Endothelial cell (in vitro differentiated cells): ENCODE data around the gene COG4. TPM values are rescaled to one million over a fixed set of nuclear protein-coding genes. Genes with fewer than 3 reads are reported as not detected.

Source experiments
- DNase-seq: peaks from one replicate; pipeline ENCODE4 v3.0.0; 2021; ENCODE audit warnings: low spot score
- H3K27ac Mint-ChIP-seq: one replicate; pipeline ENCODE4 v1.8.0; 2021; ENCODE audit warnings: mixed read lengths, inconsistent platforms; ENCODE audit not compliant: unreplicated experiment
- H3K27me3 Mint-ChIP-seq: one replicate; pipeline ENCODE4 v1.8.0; 2021; ENCODE audit warnings: mild to moderate bottlenecking, moderate library complexity, mixed read lengths, inconsistent platforms; ENCODE audit not compliant: unreplicated experiment
- H3K36me3 Mint-ChIP-seq: one replicate; pipeline ENCODE4 v1.8.0; 2021; ENCODE audit warnings: mild to moderate bottlenecking, low read depth, mixed read lengths, inconsistent platforms; ENCODE audit not compliant: unreplicated experiment
- H3K4me1 Mint-ChIP-seq: one replicate; pipeline ENCODE4 v1.8.0; 2021; ENCODE audit warnings: mild to moderate bottlenecking, mixed read lengths, inconsistent platforms; ENCODE audit not compliant: unreplicated experiment
- H3K4me3 Mint-ChIP-seq: one replicate; pipeline ENCODE4 v1.8.0; 2021; ENCODE audit warnings: mild to moderate bottlenecking, mixed read lengths, inconsistent platforms; ENCODE audit not compliant: unreplicated experiment
- H3K9me3 Mint-ChIP-seq: one replicate; pipeline ENCODE4 v1.8.0; 2021; ENCODE audit warnings: mixed read lengths, inconsistent platforms; ENCODE audit not compliant: unreplicated experiment
- total RNA-seq: library from RNA; stranded (reverse); fragmentation: NEBNext Ultra II Directional; extraction: Animal tissue kit (Norgen Biotek cat#: 25700); gene quantifications from one replicate; pipeline ENCODE4 v1.2.1, GENCODE V29; 2021; ENCODE audit not compliant: unreplicated experiment
- TF ChIP-seq, protein P1 (sequence below): fragments of 200-600 bp; sonication (generic); IDR thresholded peaks from one replicate; pipeline ENCODE4 v1.5.0; 2021; ENCODE audit warnings: antibody characterized with exemption; ENCODE audit not compliant: unreplicated experiment

The COG4 gene
- total RNA-seq, 1 donor from 2014 or later: 64.1 TPM

DNA sequence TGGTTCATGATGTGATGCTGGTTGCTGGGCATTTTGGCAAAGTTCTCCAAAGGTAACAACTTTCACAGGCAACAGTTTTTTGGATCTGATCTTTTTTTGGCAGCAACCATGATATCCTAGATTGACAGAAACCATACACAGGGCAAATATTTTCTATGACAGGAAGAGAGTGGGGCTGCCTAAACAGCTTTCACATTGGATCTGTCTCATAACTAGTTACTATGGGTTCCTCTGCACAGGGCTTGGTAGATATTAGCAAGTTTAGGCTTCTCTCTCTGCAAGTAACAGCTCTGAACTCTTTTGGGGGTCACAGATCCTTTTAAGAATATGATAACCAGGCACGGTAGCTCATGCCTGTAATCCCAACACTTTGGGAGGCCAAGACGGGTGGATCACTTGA lies 28.6 kb downstream of the COG4 start:
- peaks cover 6% of the 10 kb centered on the region for H3K4me1 Mint-ChIP-seq
- no peaks in the 10 kb centered on the region for H3K27me3 Mint-ChIP-seq
- no peaks in the 10 kb centered on the region for H3K9me3 Mint-ChIP-seq
- H3K36me3 Mint-ChIP-seq: peaks cover 16% of the 10 kb centered on the region
- H3K27ac Mint-ChIP-seq: no peak overlapping the region
- H3K4me3 Mint-ChIP-seq: no peak overlapping the region
- TF ChIP-seq, protein P1, sequence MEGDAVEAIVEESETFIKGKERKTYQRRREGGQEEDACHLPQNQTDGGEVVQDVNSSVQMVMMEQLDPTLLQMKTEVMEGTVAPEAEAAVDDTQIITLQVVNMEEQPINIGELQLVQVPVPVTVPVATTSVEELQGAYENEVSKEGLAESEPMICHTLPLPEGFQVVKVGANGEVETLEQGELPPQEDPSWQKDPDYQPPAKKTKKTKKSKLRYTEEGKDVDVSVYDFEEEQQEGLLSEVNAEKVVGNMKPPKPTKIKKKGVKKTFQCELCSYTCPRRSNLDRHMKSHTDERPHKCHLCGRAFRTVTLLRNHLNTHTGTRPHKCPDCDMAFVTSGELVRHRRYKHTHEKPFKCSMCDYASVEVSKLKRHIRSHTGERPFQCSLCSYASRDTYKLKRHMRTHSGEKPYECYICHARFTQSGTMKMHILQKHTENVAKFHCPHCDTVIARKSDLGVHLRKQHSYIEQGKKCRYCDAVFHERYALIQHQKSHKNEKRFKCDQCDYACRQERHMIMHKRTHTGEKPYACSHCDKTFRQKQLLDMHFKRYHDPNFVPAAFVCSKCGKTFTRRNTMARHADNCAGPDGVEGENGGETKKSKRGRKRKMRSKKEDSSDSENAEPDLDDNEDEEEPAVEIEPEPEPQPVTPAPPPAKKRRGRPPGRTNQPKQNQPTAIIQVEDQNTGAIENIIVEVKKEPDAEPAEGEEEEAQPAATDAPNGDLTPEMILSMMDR: no peak
- no peak for DNase-seq

DNA sequence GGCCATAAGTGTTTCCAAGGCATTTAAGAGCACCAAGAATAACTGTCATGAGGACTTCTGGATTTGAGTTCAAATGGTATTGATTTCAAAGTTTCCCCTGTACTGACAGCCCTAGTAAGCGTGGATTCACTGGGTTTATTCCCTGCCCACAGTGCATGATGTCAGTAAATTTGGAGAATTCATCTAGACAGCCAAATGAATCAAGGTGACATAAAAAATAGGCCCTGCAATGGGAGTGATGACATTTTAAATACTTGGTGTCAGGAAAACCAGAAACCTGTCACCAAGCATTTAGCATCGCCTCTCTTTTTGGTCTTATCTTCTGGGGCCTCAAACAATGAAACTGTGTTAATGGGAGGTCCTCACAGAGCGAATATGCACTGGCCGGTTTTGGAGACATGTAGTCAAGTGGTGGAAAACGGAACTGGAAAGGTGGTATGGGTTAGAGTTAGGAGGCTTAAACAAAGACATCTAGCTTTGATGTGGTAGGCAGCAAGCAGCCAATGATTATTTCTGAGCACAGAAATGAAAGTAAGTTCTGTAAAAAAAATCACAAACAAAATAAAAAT lies 29.1 kb downstream of the COG4 start:
- Mint-ChIP-seq H3K36me3 (peaks cover 19% of the 10 kb centered on the region), H3K27ac (no peak overlapping the region), H3K27me3 (no peaks in the 10 kb centered on the region), H3K9me3 (no peaks in the 10 kb centered on the region), H3K4me3 (no peak overlapping the region), H3K4me1 (peaks cover 7% of the 10 kb centered on the region)
- DNase-seq: no peak
- TF ChIP-seq, protein P1: no peak

DNA sequence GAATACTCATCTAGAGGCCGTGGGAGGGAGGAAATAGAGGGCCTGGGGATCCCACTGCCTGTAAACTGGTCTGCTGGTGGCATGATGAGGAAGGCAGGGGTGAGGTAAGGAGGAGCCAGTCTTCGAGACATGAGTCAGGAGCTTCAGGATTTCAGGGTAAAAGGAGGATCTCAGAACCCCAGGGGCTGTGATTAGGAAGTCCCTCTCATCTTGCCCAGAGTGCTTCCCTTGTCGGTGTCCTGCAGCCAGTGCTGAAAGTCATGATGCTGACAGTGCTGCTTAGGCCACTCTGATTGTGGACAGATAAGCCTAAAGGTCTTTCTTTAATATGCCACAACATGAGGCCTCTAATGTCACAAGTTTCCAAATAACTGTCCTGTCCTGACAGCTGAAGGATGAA lies 29.6 kb downstream of the COG4 start:
- H3K36me3 Mint-ChIP-seq: peaks cover 19% of the 10 kb centered on the region
- no peaks in the 10 kb centered on the region for H3K27me3 Mint-ChIP-seq
- no peak overlapping the region for H3K4me3 Mint-ChIP-seq
- H3K27ac Mint-ChIP-seq: no peak overlapping the region
- TF ChIP-seq, protein P1: no peak
- DNase-seq: no peak
- H3K9me3 Mint-ChIP-seq: no peaks in the 10 kb centered on the region
- peaks cover 7% of the 10 kb centered on the region for H3K4me1 Mint-ChIP-seq

DNA sequence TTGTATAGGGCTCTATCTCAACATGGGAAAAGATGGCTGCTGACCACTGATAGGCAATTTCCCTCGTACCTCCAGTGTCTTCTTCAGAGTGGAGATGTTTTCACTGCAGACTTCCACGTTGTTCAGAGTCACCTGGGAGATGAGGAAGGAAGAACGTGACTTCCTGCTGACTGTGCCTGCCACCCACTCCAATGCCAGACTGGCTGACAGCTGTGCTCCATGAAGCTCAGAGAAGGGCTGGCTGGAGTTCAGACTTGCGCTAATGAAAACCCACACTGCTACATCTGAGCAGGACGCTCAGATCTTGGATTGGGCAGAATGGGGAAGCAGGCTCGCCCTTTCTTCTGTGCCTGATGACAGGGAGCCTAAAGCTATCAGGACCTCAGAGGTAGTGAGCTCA lies 33.1 kb downstream of the COG4 start:
- TF ChIP-seq, protein P1: no peak
- Mint-ChIP-seq H3K9me3 (no peaks in the 10 kb centered on the region), H3K36me3 (peaks cover 23% of the 10 kb centered on the region), H3K27me3 (peaks cover 2% of the 10 kb centered on the region), H3K4me3 (no peak overlapping the region), H3K27ac (no peak overlapping the region), H3K4me1 (peaks cover 7% of the 10 kb centered on the region)
- no peak for DNase-seq

DNA sequence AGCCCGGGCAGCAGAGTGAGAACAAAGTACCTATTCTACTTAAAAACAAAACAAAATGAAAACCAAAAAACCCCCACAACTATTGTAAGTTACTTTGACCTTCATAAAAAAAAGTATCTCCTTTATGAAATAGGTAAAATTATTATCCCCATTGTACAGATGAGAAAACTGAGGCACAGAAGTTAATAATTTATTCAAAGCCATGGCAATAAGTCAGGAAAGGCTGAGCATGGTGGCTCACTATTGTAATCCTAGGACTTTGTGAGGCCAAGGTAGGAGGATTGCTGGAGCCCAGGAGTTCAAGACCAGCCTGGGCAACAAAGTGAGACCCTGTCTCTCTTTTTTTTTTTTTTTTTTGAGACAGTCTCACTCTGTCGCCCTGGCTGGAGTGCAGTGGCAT lies 38.5 kb downstream of the COG4 start:
- Mint-ChIP-seq H3K4me1 (peaks cover 2% of the 10 kb centered on the region), H3K36me3 (peaks cover 23% of the 10 kb centered on the region), H3K4me3 (no peak overlapping the region), H3K27ac (no peak overlapping the region), H3K27me3 (peaks cover 10% of the 10 kb centered on the region), H3K9me3 (no peaks in the 10 kb centered on the region)
- TF ChIP-seq, protein P1: no peak
- DNase-seq: no peak
